Neural progenitor cell (in vitro differentiated cells): Measurements from ENCODE around the gene ITPR2. TPM values are rescaled to one million over a fixed set of nuclear protein-coding genes. Genes with fewer than 3 reads are reported as not detected.

Experiments
- DNase-seq: peaks from one replicate; pipeline ENCODE4 v3.0.0-alpha.2; 2016; ENCODE audit warnings: low spot score
- H2AFZ ChIP-seq: fragments of 200-600 bp; sonication (generic); replicated peaks from 2 replicates; pipeline ENCODE4 v1.6.1; 2016; ENCODE audit warnings: antibody characterized with exemption
- H3F3A ChIP-seq: fragments of 200-600 bp; sonication (generic); 2 replicates; pipeline ENCODE4 v1.6.1; 2016; ENCODE audit warnings: antibody characterized with exemption, low read depth
- H3K27ac ChIP-seq: fragments of 200-600 bp; sonication (generic); 2 replicates; pipeline ENCODE4 v1.5.1; 2016; ENCODE audit warnings: mild to moderate bottlenecking
- H3K27me3 ChIP-seq: fragments of 200-600 bp; sonication (generic); 2 replicates; pipeline ENCODE4 v1.6.1; 2016; ENCODE audit warnings: mild to moderate bottlenecking, moderate library complexity
- H3K36me3 ChIP-seq: fragments of 200-600 bp; sonication (generic); 2 replicates; pipeline ENCODE4 v1.5.1; 2016
- H3K4me1 ChIP-seq: fragments of 200-600 bp; sonication (generic); 2 replicates; pipeline ENCODE4 v1.6.1; 2016; ENCODE audit warnings: mixed run types
- H3K4me2 ChIP-seq: fragments of 200-600 bp; sonication (generic); 2 replicates; pipeline ENCODE4 v1.6.1; 2016
- H3K4me3 ChIP-seq: fragments of 200-600 bp; sonication (generic); 2 replicates; pipeline ENCODE4 v1.5.1; 2016
- H3K79me2 ChIP-seq: fragments of 200-600 bp; sonication (generic); 2 replicates; pipeline ENCODE4 v1.6.1; 2016; ENCODE audit warnings: low read depth
- H3K9ac ChIP-seq: fragments of 200-600 bp; sonication (generic); 2 replicates; pipeline ENCODE4 v1.6.1; 2016
- H3K9me3 ChIP-seq: fragments of 200-600 bp; sonication (generic); 2 replicates; pipeline ENCODE4 v1.5.1; 2016; ENCODE audit warnings: low read depth
- H4K20me1 ChIP-seq: fragments of 200-600 bp; sonication (generic); 2 replicates; pipeline ENCODE4 v1.6.1; 2016; ENCODE audit warnings: low read depth
- H3K27ac Mint-ChIP-seq: 3 replicates; pipeline ENCODE4 v1.8.0; 2021; ENCODE audit warnings: mixed read lengths
- H3K27me3 Mint-ChIP-seq: 2 replicates; pipeline ENCODE4 v1.8.0; 2022; ENCODE audit warnings: low read depth, mild to moderate bottlenecking, inconsistent platforms, moderate library complexity, mixed read lengths; ENCODE audit not compliant: insufficient read depth
- H3K36me3 Mint-ChIP-seq: 3 replicates; pipeline ENCODE4 v1.8.0; 2021; ENCODE audit warnings: mixed read lengths
- H3K4me1 Mint-ChIP-seq: 3 replicates; pipeline ENCODE4 v1.8.0; 2021; ENCODE audit warnings: mixed read lengths
- H3K4me3 Mint-ChIP-seq: 3 replicates; pipeline ENCODE4 v1.8.0; 2021; ENCODE audit warnings: mild to moderate bottlenecking, moderate library complexity, mixed read lengths
- H3K9me3 Mint-ChIP-seq: 3 replicates; pipeline ENCODE4 v1.8.0; 2020; ENCODE audit warnings: mixed read lengths
- EZH2 ChIP-seq: fragments of 200-600 bp; sonication (generic); IDR thresholded peaks from 2 replicates; pipeline ENCODE4 v1.6.1; 2017; ENCODE audit warnings: antibody characterized with exemption, mild to moderate bottlenecking, moderate library complexity
- EZH2phosphoT487 ChIP-seq: fragments of 200-600 bp; sonication (generic); IDR thresholded peaks from 2 replicates; pipeline ENCODE4 v1.6.1; 2017; ENCODE audit warnings: antibody characterized with exemption
- total RNA-seq: library from RNA; depleted of rRNA; stranded (reverse); fragments of >200 nt; gene quantifications from 2 replicates; pipeline ENCODE4 v1.2.3, GENCODE V29; 2015; ENCODE audit warnings: low replicate concordance
- TF ChIP-seq, protein P1 (sequence below): fragments of 200-600 bp; sonication (generic); IDR thresholded peaks from 2 replicates; pipeline ENCODE4 v1.5.1; 2017; ENCODE audit warnings: antibody characterized with exemption, mild to moderate bottlenecking

The ITPR2 gene
- total RNA-seq, 1 donor from 2014 or later: 11.4 TPM

- Histone ChIP-seq H3K79me2 (no peaks in the 10 kb centered on the region), H3K4me1 (no peaks in the 10 kb centered on the region), H4K20me1 (no peaks in the 10 kb centered on the region), H3K27ac (no peak overlapping the region), H3K4me2 (no peak overlapping the region), H3K4me3 (no peak overlapping the region), H3K27me3 (no peaks in the 10 kb centered on the region), H3K9me3 (no peaks in the 10 kb centered on the region), H3K9ac (no peak overlapping the region), H3K36me3 (no peaks in the 10 kb centered on the region), H3F3A (no peaks in the 10 kb centered on the region), H2AFZ (no peak overlapping the region)
- H3K27me3 Mint-ChIP-seq: no peaks in the 10 kb centered on the region
- H3K4me1 Mint-ChIP-seq: no peaks in the 10 kb centered on the region
- no peak overlapping the region for H3K4me3 Mint-ChIP-seq
- no peaks in the 10 kb centered on the region for H3K36me3 Mint-ChIP-seq
- H3K27ac Mint-ChIP-seq: no peak overlapping the region
- no peak for DNase-seq
- no peaks in the 10 kb centered on the region for H3K9me3 Mint-ChIP-seq
- no peak for TF ChIP-seq EZH2phosphoT487
- TF ChIP-seq EZH2: no peak
Measured at GRCh38 chr12:26400627-26401026, 432.4 kb downstream of the ITPR2 start.

DNA sequence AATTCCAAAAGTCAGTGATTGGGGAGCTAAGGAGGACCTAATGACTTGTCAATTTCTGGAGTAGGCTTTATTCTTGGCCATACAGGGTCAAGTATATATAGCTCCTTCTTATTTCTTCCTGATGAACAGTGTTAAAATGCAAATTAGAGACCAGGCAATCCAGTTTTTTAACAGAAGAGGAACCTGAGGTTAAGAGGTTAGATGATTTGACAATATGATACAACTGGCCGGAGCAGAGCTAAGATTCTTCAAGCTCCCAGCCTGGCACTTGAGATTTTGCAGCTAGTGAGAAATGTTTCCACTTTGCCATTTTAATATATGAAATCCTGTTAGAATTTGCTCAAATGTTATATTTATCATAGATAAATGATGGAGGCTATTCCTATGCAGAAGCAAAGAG lies 433.6 kb downstream of the ITPR2 start:
- no peaks in the 10 kb centered on the region for H3K36me3 Mint-ChIP-seq
- H3K27me3 ChIP-seq: no peaks in the 10 kb centered on the region

GRCh38 chr12:26396402-26396801 lies 436.6 kb downstream of the ITPR2 start:
- no peak overlapping the region for H3K27ac Mint-ChIP-seq
- no peak for TF ChIP-seq EZH2
- TF ChIP-seq, protein P1, sequence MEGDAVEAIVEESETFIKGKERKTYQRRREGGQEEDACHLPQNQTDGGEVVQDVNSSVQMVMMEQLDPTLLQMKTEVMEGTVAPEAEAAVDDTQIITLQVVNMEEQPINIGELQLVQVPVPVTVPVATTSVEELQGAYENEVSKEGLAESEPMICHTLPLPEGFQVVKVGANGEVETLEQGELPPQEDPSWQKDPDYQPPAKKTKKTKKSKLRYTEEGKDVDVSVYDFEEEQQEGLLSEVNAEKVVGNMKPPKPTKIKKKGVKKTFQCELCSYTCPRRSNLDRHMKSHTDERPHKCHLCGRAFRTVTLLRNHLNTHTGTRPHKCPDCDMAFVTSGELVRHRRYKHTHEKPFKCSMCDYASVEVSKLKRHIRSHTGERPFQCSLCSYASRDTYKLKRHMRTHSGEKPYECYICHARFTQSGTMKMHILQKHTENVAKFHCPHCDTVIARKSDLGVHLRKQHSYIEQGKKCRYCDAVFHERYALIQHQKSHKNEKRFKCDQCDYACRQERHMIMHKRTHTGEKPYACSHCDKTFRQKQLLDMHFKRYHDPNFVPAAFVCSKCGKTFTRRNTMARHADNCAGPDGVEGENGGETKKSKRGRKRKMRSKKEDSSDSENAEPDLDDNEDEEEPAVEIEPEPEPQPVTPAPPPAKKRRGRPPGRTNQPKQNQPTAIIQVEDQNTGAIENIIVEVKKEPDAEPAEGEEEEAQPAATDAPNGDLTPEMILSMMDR: no peak
- TF ChIP-seq EZH2phosphoT487: no peak
- DNase-seq: no peak
- Histone ChIP-seq H3K36me3 (no peaks in the 10 kb centered on the region), H3K27me3 (no peaks in the 10 kb centered on the region), H3K9ac (no peak overlapping the region), H3K4me3 (no peak overlapping the region), H4K20me1 (no peaks in the 10 kb centered on the region), H3K4me1 (no peaks in the 10 kb centered on the region), H3K27ac (no peak overlapping the region), H2AFZ (no peak overlapping the region), H3K4me2 (no peak overlapping the region), H3K9me3 (no peaks in the 10 kb centered on the region), H3F3A (no peaks in the 10 kb centered on the region), H3K79me2 (no peaks in the 10 kb centered on the region)
- H3K4me1 Mint-ChIP-seq: no peaks in the 10 kb centered on the region
- no peaks in the 10 kb centered on the region for H3K9me3 Mint-ChIP-seq
- H3K4me3 Mint-ChIP-seq: no peak overlapping the region
- H3K27me3 Mint-ChIP-seq: no peaks in the 10 kb centered on the region
- no peaks in the 10 kb centered on the region for H3K36me3 Mint-ChIP-seq

More for the DNA sequence above, 433.6 kb downstream of the ITPR2 start:
- Histone ChIP-seq H4K20me1 (no peaks in the 10 kb centered on the region), H2AFZ (no peak overlapping the region), H3K9me3 (no peaks in the 10 kb centered on the region), H3K4me2 (no peak overlapping the region), H3K27ac (no peak overlapping the region), H3K4me3 (no peak overlapping the region), H3F3A (no peaks in the 10 kb centered on the region), H3K4me1 (no peaks in the 10 kb centered on the region), H3K79me2 (no peaks in the 10 kb centered on the region), H3K36me3 (no peaks in the 10 kb centered on the region), H3K9ac (no peak overlapping the region)
- Mint-ChIP-seq H3K27me3 (no peaks in the 10 kb centered on the region), H3K4me1 (no peaks in the 10 kb centered on the region), H3K27ac (no peak overlapping the region), H3K4me3 (no peak overlapping the region), H3K9me3 (no peaks in the 10 kb centered on the region)
- no peak for DNase-seq
- TF ChIP-seq EZH2 (no peak), EZH2phosphoT487 (no peak)

GRCh38 chr12:26389343-26389742 lies 443.7 kb downstream of the ITPR2 start:
- H3K27ac Mint-ChIP-seq: no peak overlapping the region
- H3K27me3 Mint-ChIP-seq: no peaks in the 10 kb centered on the region
- TF ChIP-seq EZH2phosphoT487: no peak
- TF ChIP-seq EZH2: no peak
- TF ChIP-seq, protein P1: no peak
- Histone ChIP-seq H3K79me2 (no peaks in the 10 kb centered on the region), H3K36me3 (no peaks in the 10 kb centered on the region), H2AFZ (no peak overlapping the region), H3K9ac (no peak overlapping the region), H3K9me3 (no peaks in the 10 kb centered on the region), H3F3A (no peaks in the 10 kb centered on the region), H3K4me1 (no peaks in the 10 kb centered on the region), H3K27me3 (no peaks in the 10 kb centered on the region), H3K27ac (no peak overlapping the region), H3K4me2 (no peak overlapping the region), H3K4me3 (no peak overlapping the region), H4K20me1 (no peaks in the 10 kb centered on the region)
- no peak overlapping the region for H3K4me3 Mint-ChIP-seq
- DNase-seq: no peak
- H3K9me3 Mint-ChIP-seq: no peaks in the 10 kb centered on the region
- H3K4me1 Mint-ChIP-seq: no peaks in the 10 kb centered on the region
- H3K36me3 Mint-ChIP-seq: no peaks in the 10 kb centered on the region
